Neuronal stem cell (in vitro differentiated cells): ENCODE results near the gene RAB11FIP5.
A peak's percentile ranks its signal among the peaks of the same experiment; 100 is the strongest.

Experiments used
- DNase-seq: peaks from one replicate; pipeline ENCODE4 v3.0.0-alpha.2; 2013; ENCODE audit warnings: low spot score
- H2AFZ ChIP-seq: one replicate; pipeline ENCODE4 v1.6.1; 2013; ENCODE audit warnings: mild to moderate bottlenecking, low read length, inconsistent platforms
- H2AK5ac ChIP-seq: 2 replicates; pipeline ENCODE4 v1.6.1; 2013; ENCODE audit warnings: low read depth, mild to moderate bottlenecking, inconsistent platforms, low read length, moderate library complexity, mixed read lengths
- H2BK120ac ChIP-seq: 2 replicates; pipeline ENCODE4 v1.6.1; 2013; ENCODE audit warnings: low read depth, mild to moderate bottlenecking, inconsistent platforms, low read length, moderate library complexity, mixed read lengths
- H2BK12ac ChIP-seq: one replicate; pipeline ENCODE4 v1.6.1; 2013; ENCODE audit warnings: low read length, inconsistent platforms
- H2BK15ac ChIP-seq: 2 replicates; pipeline ENCODE4 v1.6.1; 2013; ENCODE audit warnings: mild to moderate bottlenecking, low read length, inconsistent platforms, mixed read lengths
- H2BK5ac ChIP-seq: one replicate; pipeline ENCODE4 v1.6.1; 2013; ENCODE audit warnings: inconsistent platforms, mild to moderate bottlenecking, low read length, moderate library complexity
- H3K14ac ChIP-seq: one replicate; pipeline ENCODE4 v1.6.1; 2013; ENCODE audit warnings: low read length, inconsistent platforms
- H3K18ac ChIP-seq: 2 replicates; pipeline ENCODE4 v1.6.1; 2013; ENCODE audit warnings: low read length, inconsistent platforms
- H3K23ac ChIP-seq: 2 replicates; pipeline ENCODE4 v1.6.1; 2013; ENCODE audit warnings: low read depth, mild to moderate bottlenecking, mixed read lengths, low read length, inconsistent platforms; ENCODE audit not compliant: poor library complexity
- H3K27ac ChIP-seq: replicated peaks from 3 replicates; pipeline ENCODE4 v1.5.1; 2013; ENCODE audit warnings: low read length, inconsistent platforms
- H3K27me3 ChIP-seq, 3 experiments: 2 replicates each; pipeline ENCODE4 v1.6.1; 2013; ENCODE audit warnings: low read length in 3 of 3, mild to moderate bottlenecking in 2 of 3, inconsistent platforms in 1 of 3, low read depth in 1 of 3, mixed read lengths in 1 of 3, moderate library complexity in 1 of 3; ENCODE audit not compliant: control insufficient read depth in 3 of 3, insufficient read depth in 3 of 3
- H3K36me3 ChIP-seq, 2 donors: replicated peaks in 1 of 2; 2 replicates each; pipeline ENCODE4 v1.6.1; 2013; ENCODE audit warnings: low read length in 2 of 2; ENCODE audit not compliant: control insufficient read depth in 2 of 2, insufficient read depth in 2 of 2
- H3K4ac ChIP-seq: 2 replicates; pipeline ENCODE4 v1.6.1; 2013; ENCODE audit warnings: inconsistent platforms, mild to moderate bottlenecking, low read length, moderate library complexity
- H3K4me1 ChIP-seq, 2 donors: 1 replicate in 1 of 2; 2 replicates in 1 of 2; pipeline ENCODE4 v1.6.1; 2013; ENCODE audit warnings: low read length in 2 of 2, low read depth in 1 of 2; ENCODE audit not compliant: control insufficient read depth in 2 of 2, insufficient read depth in 1 of 2
- H3K4me2 ChIP-seq: one replicate; pipeline ENCODE4 v1.6.1; 2013; ENCODE audit warnings: mild to moderate bottlenecking, low read length, inconsistent platforms; ENCODE audit not compliant: insufficient read depth, poor library complexity, severe bottlenecking
- H3K4me3 ChIP-seq, 2 donors: 2 replicates each; pipeline ENCODE4 v1.5.1; 2013; ENCODE audit warnings: low read length in 2 of 2, mild to moderate bottlenecking in 2 of 2, inconsistent platforms in 1 of 2, moderate library complexity in 1 of 2
- H3K79me1 ChIP-seq: one replicate; pipeline ENCODE4 v1.6.1; 2013; ENCODE audit warnings: low read depth, mild to moderate bottlenecking, inconsistent platforms, low read length, moderate library complexity
- H3K9ac ChIP-seq: one replicate; pipeline ENCODE4 v1.6.1; 2013; ENCODE audit warnings: mild to moderate bottlenecking, low read depth, low read length, inconsistent platforms; ENCODE audit not compliant: poor library complexity
- H3K9me3 ChIP-seq, 2 donors: replicated peaks in 1 of 2; 2 replicates each; pipeline versions ENCODE3 to v1.6.1; 2013; ENCODE audit warnings: low read length in 2 of 2, mild to moderate bottlenecking in 2 of 2, inconsistent platforms in 1 of 2, low read depth in 1 of 2, mixed read lengths in 1 of 2, moderate library complexity in 1 of 2; ENCODE audit not compliant: control insufficient read depth in 2 of 2, insufficient read depth in 1 of 2
- H4K8ac ChIP-seq: one replicate; pipeline ENCODE4 v1.6.1; 2013; ENCODE audit warnings: low read depth, mild to moderate bottlenecking, inconsistent platforms, low read length, moderate library complexity
- H4K91ac ChIP-seq: one replicate; pipeline ENCODE4 v1.6.1; 2013; ENCODE audit warnings: low read length, low read depth, mild to moderate bottlenecking, inconsistent platforms; ENCODE audit not compliant: poor library complexity
- WGBS, 2 donors: extraction: QIAGEN DNeasy Blood & Tissue Kit; methylation state at CpG; one replicate each; pipeline ENCODE4 v1.1.7; 2013; ENCODE audit warnings: missing lambda C conversion rate in 2 of 2, mixed read lengths in 1 of 2; ENCODE audit not compliant: insufficient read length in 2 of 2, insufficient replicate concordance in 1 of 2; ENCODE audit errors: extremely low coverage in 2 of 2; 5-methylcytosine and 5-hydroxymethylcytosine counted together

Gene RAB11FIP5

DNA sequence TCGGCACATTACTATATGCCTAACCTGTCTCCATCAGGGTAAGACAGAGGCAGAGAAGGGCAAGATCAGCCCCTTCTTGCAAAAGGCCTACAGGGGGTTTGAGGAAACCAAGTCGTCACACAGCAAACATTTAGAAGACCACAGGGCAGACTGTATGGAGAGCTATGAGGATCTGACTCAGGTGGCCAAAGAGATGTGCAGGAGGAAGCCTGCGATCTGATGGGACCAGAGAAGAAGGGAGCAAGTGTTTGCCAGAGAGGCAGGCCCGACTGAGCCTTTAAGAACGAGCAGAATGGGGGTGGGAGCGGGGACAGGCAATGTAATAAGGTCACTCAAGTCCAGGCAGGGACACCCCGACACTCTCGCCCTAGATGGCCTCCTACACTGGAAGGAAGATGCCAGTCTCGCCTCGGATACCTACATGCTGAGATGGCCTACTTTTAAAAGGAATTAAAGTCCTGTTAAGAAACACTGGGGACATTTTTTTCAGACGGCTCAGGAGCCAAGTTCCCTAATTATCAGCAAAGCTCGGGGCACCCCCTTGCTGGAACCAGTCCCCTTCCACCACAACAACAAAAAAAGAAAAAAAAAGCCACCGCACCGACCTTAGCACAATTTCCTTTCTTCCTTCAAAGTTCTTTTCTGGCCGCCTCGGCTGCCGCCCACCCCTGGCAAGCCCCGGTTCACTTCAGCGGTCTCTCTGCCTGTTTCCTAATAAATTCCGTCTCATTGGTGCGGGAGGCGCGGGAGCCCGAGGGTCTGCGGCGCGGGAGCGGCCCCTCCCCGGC is 42.7 kb downstream of the RAB11FIP5 start:
- Histone ChIP-seq H4K91ac (no peak overlapping the region), H3K36me3 (peaks cover 0 to 3% of the 10 kb centered on the region in 2 donors), H2BK15ac (no peak overlapping the region), H3K4me2 (peak overlapping the region; percentile 96), H3K9me3 (no peaks in the 10 kb centered on the region), H3K14ac (no peak overlapping the region), H4K8ac (no peak overlapping the region), H3K27ac (no peak overlapping the region), H3K4me1 (peaks cover 7 to 12% of the 10 kb centered on the region in 2 donors), H3K9ac (no peak overlapping the region), H3K18ac (peak overlapping the region; percentile 51), H2BK5ac (peak overlapping the region; percentile 89), H3K4ac (no peak overlapping the region), H3K23ac (no peak overlapping the region), H3K27me3 (peaks cover 0 to 24% (median 0%) of the 10 kb centered on the region in 3 experiments), H2BK120ac (no peak overlapping the region), H2BK12ac (no peak overlapping the region), H3K79me1 (no peaks in the 10 kb centered on the region), H3K4me3 (peak overlapping the region; percentile 77 to 93), H2AK5ac (no peak overlapping the region), H2AFZ (peak overlapping the region; percentile 100)
- no CpG with 5 or more reads among the region's 29 CpGs for WGBS, 2 donors
- DNase-seq, result no peak

DNA sequence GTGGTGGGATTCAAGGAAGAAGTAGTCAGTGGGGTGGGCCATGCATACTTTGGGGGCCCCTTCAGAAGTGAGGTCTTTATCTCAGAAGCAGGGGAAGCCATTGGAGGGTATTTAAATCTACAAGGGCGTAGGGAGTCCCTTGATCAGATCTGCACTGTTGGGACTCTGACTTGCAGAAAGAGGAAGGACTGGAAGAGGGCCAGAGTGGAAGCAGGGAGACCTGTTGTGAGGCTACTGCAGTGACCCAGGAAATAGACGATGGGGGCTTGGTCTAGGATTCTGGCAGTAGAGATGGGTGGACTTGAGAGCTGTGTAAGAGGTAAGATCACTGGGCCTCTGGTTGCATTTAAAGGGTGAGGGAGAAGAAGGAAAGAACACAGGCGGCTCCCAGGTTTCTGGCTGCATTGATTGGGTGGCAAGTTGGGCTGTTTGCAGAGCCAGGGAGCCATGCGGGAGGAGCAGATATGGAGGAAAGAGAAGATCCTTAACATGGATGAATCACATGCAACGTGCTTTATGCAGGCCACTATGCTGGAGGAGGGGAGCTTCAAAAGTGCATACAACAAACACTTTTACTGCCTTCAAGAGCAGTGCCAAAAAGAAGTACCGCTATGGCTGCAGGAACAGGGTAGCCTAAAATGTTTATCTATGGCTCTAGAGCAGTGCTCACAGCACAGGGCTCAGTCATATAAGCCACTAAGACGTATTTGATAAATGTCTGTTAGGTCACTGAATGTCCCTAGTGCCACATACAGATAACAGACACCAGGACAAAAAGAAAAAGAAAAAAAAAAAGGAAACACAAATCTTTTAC is 43.5 kb downstream of the RAB11FIP5 start:
- DNase-seq, result no peak
- Histone ChIP-seq H3K27ac (no peak overlapping the region), H3K4me3 (peak overlapping the region in 1 of 2 donors; percentile 77)

DNA sequence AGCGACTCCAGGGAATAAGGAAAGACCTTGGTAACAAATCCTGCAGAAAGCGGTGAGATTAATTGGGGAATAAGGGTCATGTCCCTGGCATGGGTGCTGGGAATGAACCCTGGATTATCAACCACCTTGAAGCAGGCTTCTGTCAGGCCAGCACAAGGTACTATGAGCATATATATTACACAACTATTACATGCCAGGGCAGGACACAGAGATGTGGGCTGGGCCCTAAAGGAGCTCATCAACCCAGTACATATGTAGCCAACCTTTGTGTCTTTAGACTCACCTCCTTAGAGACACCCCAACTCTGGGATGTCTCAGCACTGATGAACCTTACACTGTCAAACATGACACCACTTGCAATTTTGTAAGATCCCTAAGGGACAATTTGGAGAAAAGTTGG is 44.6 kb downstream of the RAB11FIP5 start:
- no peak overlapping the region for H4K8ac ChIP-seq
- no peak overlapping the region for H4K91ac ChIP-seq

More for the DNA sequence above, 43.5 kb downstream of the RAB11FIP5 start:
- Histone ChIP-seq H3K36me3 (peaks cover 0 to 3% of the 10 kb centered on the region in 2 donors), H3K23ac (no peak overlapping the region), H2AK5ac (no peak overlapping the region), H4K91ac (no peak overlapping the region), H3K27me3 (peaks cover 0 to 24% (median 0%) of the 10 kb centered on the region in 3 experiments), H3K4ac (no peak overlapping the region), H4K8ac (no peak overlapping the region), H2BK15ac (no peak overlapping the region), H2BK5ac (no peak overlapping the region), H3K9ac (no peak overlapping the region), H3K4me2 (no peak overlapping the region), H2AFZ (no peak overlapping the region), H3K79me1 (no peaks in the 10 kb centered on the region), H2BK12ac (no peak overlapping the region), H3K9me3 (no peaks in the 10 kb centered on the region), H2BK120ac (no peak overlapping the region), H3K18ac (no peak overlapping the region), H3K14ac (no peak overlapping the region), H3K4me1 (peaks cover 7 to 14% of the 10 kb centered on the region in 2 donors)
- no CpG with 5 or more reads among the region's 7 CpGs for WGBS, 2 donors

DNA sequence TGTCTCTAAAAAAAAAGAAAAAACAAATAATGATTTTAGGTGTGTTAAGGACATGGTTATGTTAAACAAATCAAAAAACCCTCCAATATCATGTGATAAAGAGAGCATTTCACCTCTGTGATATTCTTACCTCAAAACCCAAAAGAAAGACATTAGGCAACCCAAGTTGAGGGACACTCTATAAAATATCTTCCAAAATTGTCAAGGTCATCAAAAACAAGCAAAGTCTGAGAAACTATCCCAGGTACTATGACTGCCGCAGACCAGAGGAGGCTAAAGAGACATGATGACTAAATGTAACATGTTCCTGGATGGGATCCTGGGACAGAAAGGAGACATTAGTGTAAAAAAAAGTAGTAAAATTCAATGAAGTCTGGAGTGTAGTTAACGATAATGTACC is 45.7 kb downstream of the RAB11FIP5 start:
- Histone ChIP-seq H3K4me2 (no peak overlapping the region), H3K14ac (no peak overlapping the region), H4K91ac (no peak overlapping the region), H2BK15ac (no peak overlapping the region), H3K4ac (no peak overlapping the region), H3K4me3 (no peak overlapping the region), H3K27me3 (peaks cover 0 to 21% (median 0%) of the 10 kb centered on the region in 3 experiments), H3K23ac (no peak overlapping the region), H3K9me3 (no peaks in the 10 kb centered on the region), H2BK5ac (no peak overlapping the region), H2BK120ac (no peak overlapping the region), H3K79me1 (no peaks in the 10 kb centered on the region), H3K18ac (no peak overlapping the region), H3K27ac (no peak overlapping the region), H2BK12ac (no peak overlapping the region), H2AK5ac (no peak overlapping the region), H3K9ac (no peak overlapping the region), H3K36me3 (peaks cover 0 to 5% of the 10 kb centered on the region in 2 donors), H4K8ac (no peak overlapping the region), H3K4me1 (peaks cover 13 to 20% of the 10 kb centered on the region in 2 donors), H2AFZ (no peak overlapping the region)
- DNase-seq, result no peak
- WGBS, 2 donors, result no CpG with 5 or more reads among the region's 2 CpGs

More for the DNA sequence above, 44.6 kb downstream of the RAB11FIP5 start:
- Histone ChIP-seq H2AK5ac (no peak overlapping the region), H2BK120ac (no peak overlapping the region), H2AFZ (no peak overlapping the region), H3K27me3 (peaks cover 0 to 24% (median 0%) of the 10 kb centered on the region in 3 experiments), H3K14ac (no peak overlapping the region), H3K9ac (no peak overlapping the region), H3K4me3 (no peak overlapping the region), H2BK5ac (no peak overlapping the region), H3K4ac (no peak overlapping the region), H2BK15ac (no peak overlapping the region), H3K79me1 (no peaks in the 10 kb centered on the region), H3K18ac (no peak overlapping the region), H3K27ac (no peak overlapping the region), H3K4me2 (no peak overlapping the region), H3K23ac (no peak overlapping the region), H2BK12ac (no peak overlapping the region), H3K9me3 (no peaks in the 10 kb centered on the region), H3K36me3 (peaks cover 0 to 3% of the 10 kb centered on the region in 2 donors), H3K4me1 (peaks cover 15 to 20% of the 10 kb centered on the region in 2 donors)
- WGBS, 2 donors, result no CpG with 5 or more reads among the region's 2 CpGs
- DNase-seq, result no peak
